ENCODE measurements around the gene KPTN.
"Not testable (repeated sequence)": the region's sequence is repeated elsewhere in the genome, so short reads cannot be mapped to it uniquely, and the experiment has no call there.

The KPTN gene

DNA sequence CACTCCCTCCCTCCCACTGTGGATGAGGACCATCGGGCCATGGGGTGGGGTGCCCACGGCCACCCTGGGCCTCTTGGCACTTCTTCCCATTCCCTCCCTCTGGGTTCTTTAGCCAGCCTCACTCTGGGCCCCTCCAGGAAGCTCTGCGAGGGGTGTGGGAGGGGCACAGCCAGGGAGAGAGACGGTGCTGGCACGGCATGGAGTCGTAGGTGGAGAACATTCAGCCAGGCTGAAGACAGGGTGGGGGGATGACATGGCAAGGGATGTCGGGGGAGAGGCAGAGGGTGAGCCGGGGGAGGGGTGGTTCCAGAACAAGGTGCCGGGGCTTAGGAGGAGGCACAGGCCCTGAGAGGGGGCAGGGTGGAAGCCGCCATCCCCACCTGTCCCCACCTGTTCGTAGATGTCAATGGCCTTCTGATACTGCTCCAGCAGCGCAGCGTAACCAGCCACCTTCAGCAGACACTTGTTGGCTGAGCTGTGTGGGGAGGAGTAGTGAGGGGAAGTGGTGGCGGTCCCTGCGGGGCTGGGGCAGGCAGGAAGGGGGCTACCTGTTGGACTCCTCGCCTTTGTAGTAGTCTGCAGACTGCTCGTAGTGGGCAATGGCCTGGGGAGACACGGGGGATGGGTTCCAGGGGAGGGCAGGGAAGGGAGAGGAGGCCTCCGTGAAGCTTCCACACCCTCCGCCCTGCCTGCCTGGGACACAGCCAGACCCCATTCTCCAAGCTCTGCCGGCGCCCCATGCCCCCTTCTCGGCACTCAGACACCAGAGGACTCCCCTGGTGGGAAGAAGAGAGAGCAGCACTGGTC lies 8.8 kb upstream of the KPTN start:
- DNase-seq (ENCODE audit: insufficient read length, low spot score) (no peak), FAIRE-seq (no peak)

DNA sequence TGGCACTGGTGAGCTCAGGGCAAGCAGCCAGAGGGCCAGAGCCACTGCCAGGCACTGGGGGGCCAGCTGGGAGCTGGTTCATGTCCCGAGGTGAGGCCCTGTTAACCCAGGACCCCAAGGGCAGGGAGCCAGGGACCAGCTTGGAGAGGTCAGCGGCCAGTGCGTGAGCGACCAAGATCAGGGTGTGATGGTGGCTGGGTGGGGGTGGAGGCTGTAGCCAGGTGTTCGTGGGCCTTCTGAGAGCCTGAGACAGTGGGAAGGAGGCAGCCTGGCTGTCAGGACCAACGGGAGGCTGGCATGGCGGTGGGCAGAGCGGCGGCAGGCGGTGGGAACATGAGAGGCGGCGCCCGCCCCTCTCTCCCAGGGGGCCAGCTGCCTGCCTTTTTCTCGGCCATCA lies 8.1 kb upstream of the KPTN start:
- DNase-seq (ENCODE audit: insufficient read length, low spot score) (no peak), FAIRE-seq (no peak)

GRCh38 chr19:47491358-47492136 lies 7.5 kb upstream of the KPTN start:
- DNase-seq (ENCODE audit: insufficient read length, low spot score): no peak
- no peak for FAIRE-seq

DNA sequence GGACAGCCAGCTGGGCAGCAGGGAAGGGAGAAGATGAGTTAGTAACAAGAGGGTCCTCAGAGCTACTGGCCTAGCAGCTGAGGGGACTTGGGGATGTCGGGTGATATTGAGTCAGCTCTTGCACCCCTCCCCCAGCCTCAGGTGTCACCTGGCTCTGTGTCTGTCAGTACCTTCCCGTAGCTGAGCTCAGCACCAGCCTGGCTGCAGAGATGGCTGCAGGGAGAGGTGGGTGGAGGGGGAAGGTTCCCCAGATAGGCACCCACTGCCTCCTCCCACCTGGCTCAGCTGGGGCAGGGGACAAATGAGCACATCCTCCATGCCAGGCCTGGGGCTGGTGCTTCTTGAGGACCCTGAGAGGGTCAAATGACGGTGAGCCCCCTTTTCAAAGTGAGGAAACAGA lies 6.8 kb upstream of the KPTN start:
- no peak for DNase-seq (ENCODE audit: insufficient read length, low spot score)
- FAIRE-seq: no peak

DNA sequence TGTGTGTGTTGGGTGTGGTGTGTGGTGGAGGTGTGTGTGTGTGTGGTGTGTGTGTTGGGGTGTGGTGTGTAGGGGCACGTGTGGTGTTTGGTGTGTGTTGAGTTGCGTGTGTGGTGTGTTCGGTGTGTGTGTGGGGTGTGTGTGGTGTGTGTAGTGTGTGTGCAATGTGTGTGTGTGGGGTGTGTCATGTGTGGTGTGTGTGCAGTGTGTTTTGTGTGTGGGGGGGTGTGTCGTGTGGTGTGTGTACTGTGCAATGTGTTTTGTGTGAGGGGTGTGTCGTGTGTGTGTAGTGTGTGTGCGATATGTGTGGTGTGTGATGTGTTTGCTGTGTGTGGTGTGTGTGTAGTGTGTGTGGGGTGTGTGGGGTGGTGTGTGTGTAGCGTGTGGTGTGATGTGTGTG lies 6.0 kb upstream of the KPTN start:
- DNase-seq (ENCODE audit: insufficient read length, low spot score): no peak
- peak; percentile 100 for FAIRE-seq

DNA sequence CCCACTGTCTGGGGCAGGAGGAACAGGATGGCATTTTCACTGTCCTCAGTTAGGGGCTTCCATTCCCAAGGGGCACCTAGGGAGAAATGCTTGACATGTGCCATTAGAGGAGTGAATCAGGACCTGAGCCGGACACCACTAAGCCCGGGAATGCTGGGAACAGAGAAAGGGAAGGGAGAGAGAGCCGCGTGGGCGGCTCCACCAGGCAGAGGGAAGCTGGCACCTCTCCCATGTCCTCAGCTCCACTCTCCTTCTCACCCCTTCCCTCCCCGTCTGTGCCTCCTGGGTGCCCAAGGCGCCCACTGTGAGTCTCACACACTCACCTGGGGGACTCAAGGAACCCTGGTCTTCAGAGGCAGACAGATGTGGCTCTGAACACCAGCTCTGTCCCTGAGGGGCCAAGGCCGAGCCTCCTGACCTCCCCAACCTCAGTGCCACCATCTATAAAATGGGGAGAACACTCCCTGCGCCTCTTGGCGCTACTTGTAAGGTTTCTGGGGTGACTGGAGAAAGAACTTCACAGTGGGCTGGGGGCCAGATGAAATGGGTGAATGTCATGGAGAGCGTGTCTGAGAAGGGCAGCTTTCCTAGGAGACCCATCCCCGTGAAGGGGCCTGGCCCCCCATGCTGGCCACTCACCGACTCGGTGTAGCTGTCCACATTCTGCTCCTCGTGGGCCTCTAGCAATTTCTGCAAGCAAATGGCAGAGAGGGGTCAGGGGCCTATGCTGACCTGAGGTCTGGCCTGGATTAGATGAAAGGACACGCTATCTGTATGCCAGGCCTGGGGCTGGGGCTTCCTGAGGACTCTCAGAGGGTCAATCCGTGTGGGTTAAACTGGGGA lies 5.3 kb upstream of the KPTN start:
- DNase-seq (ENCODE audit: insufficient read length, low spot score) (no peak), FAIRE-seq (no peak)

DNA sequence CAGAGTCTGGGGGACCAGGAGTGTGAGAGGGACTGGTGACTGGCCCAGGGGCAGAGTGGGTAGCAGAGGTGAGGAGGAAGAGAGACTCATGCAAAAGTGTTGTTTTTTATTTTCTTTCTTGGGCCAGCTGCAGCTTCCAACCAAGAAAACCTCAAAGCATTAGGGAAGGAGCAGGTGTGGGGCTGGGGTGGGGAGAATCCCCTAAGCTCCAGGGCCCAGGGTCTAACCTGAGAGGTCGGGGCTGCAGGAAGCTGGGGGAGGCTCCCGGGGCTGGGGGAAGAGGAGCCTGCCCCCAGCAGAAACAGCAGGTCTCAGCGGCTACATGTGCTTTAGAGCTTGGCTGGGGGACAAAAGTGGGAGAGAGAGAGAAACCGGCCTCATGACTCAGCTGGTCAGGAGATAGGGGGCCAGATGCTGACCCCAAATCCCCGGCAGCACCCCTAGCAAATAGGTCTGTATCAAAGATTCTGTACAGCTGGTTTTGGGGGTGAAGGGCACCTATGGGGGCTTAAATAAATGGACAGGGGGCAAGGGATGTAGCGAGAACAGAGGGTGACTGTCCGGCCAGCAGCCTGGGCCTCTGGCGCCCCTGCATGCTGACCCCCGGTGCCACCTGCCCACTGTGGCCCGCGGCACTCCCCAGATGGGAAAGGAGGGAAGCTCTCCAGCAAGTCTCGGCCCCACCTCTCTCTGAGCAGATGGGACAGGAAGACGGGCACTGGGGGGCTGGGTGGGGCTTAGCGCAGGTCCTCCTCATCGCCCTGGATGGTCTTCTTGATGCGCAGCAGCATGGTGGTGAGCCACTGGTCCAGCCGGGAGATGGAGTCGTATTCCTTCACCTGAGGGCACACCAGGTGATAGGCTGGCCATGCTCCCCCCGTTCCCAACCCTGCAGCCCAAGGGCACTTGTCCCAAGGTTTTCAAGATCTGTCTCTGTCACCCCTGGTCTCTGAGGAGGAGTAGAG lies 3.8 kb upstream of the KPTN start:
- FAIRE-seq (no peak), DNase-seq (ENCODE audit: insufficient read length, low spot score) (no peak)

GRCh38 chr19:47486900-47487299 lies 2.9 kb upstream of the KPTN start:
- DNase-seq (ENCODE audit: insufficient read length, low spot score): no peak
- FAIRE-seq: no peak

DNA sequence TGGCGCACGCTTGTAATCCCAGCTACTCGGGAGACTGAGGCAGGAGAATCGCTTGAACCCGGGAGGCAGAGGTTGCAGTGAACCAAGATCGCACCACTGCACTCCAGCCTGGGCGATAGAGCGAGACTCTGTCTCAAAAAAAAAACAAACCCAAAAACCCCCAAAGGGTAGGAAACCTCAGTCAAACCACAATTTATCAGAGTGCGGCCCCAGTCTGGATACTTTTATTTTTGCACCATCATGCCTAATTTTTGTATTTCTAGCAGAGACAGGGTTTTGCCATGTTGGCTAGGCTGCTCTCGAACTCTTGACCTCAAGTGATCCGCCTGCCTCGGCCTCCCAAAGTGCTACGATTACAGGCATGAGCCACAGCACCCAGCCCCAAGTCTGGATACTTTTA lies 2.2 kb upstream of the KPTN start:
- not testable (repeated sequence) for FAIRE-seq; DNase-seq (ENCODE audit: insufficient read length, low spot score)

GRCh38 chr19:47485210-47485609 lies 1.2 kb upstream of the KPTN start:
- no peak for FAIRE-seq
- DNase-seq (ENCODE audit: insufficient read length, low spot score): no peak

GRCh38 chr19:47483200-47483599 lies 819 bp downstream of the KPTN start:
- DNase-seq (ENCODE audit: insufficient read length, low spot score) (no peak), FAIRE-seq (no peak)

DNA sequence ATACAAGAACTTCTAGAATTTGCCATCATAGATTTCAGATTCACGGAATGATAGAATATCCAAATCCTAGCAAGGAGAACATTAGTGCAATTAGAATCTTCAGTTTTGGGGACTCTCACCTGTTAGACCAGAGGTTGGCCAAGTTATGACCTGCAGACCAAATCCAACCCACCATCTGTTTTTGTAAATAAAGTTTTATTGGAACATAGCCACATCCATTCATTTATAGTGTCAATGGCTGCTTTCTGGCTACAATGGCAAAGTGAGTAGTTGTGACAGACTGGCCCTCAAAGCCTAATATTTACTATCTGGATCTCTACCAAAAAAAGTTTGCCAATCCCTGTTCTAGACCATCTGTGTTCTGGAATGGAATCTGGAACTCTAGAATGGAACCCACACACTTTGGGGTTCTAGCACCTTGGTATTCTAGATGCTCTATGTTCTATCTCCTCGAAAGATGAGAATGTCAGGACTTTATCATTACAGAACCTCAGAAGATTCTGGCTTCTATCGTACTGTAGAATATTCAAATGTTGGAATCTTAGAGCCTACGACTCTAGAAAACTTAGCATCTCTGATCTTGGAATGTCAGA lies 2.5 kb downstream of the KPTN start:
- FAIRE-seq (no peak), DNase-seq (ENCODE audit: insufficient read length, low spot score) (no peak)

GRCh38 chr19:47480658-47481057 lies 3.4 kb downstream of the KPTN start:
- FAIRE-seq: no peak

GRCh38 chr19:47479701-47480503 lies 4.1 kb downstream of the KPTN start:
- FAIRE-seq (no peak), DNase-seq (ENCODE audit: insufficient read length, low spot score) (no peak)

More at GRCh38 chr19:47480658-47481057, 3.4 kb downstream of the KPTN start:
- DNase-seq (ENCODE audit: insufficient read length, low spot score): no peak

DNA sequence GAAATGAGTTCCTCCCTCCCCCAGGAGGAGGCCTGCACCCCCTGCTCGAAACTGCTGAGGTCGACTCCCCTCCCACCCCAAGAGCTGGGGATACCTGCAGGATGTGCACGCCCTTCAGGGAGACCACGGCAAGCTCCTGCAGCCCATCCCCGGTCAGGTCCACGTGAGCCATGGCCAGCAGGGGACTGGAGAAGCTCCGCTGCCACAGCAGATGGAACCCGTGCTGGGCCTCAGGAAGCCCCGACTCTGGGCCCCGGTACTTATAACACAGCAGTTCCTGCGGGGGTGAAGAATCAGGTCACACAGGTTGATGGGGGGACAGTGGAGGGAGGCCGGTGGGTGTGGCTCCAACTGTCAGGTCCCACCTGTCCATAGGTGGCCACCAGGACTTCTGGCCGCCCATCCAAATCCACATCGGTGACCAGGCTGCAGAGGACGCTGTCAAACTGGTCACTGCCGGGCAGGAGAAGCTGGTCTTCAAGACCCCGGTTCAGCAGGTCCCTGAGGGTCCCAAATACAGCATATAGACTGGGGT lies 7.5 kb downstream of the KPTN start:
- no peak for FAIRE-seq
- no peak for DNase-seq (ENCODE audit: insufficient read length, low spot score)

DNA sequence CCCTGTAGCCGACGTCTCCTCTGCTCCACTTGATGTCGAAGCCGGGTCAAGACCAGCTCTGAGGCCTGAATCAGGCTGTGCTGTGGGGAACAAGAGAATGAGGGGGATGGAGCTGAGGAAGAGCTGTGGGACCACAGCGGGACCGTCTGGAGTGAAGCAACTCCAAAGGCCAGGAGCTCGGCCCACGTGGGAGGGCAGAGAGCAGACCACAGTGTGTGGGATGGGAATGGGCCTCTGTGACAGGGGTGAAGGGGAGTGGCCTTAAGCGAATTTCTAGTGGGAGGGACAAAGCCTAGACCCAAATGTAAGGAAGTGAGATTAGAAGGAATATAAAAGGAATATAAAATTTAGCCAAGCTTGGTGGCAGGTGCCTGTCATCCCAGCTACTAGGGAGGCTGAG lies 8.6 kb downstream of the KPTN start:
- DNase-seq (ENCODE audit: insufficient read length, low spot score): no peak
- no peak for FAIRE-seq

- no peak for DNase-seq (ENCODE audit: insufficient read length, low spot score)
- no peak for FAIRE-seq
Observed at GRCh38 chr19:47473336-47473735, 10.7 kb downstream of the KPTN start.

GRCh38 chr19:47471733-47472457 lies 12.1 kb downstream of the KPTN start, which contains the start of gene SLC8A2:
SLC8A2 (minus strand) TSS chr19:47471893; CDS start chr19:47466403, 5,490 bp downstream.
- peak; percentile 73 for DNase-seq (ENCODE audit: insufficient read length, low spot score)
- no peak for FAIRE-seq

All from HTR-8/SVneo (cell line).